HG02943 (cell line): Measurements from ENCODE around the gene HDAC10.

ENCODE experiments used
- ATAC-seq: cut with Tn5 transposase; IDR thresholded peaks from one replicate; pipeline ENCODE4 v1.9.1; 2021; ENCODE audit warnings: mild to moderate bottlenecking, low read depth, moderate library complexity; ENCODE audit not compliant: unreplicated experiment

The HDAC10 gene

DNA sequence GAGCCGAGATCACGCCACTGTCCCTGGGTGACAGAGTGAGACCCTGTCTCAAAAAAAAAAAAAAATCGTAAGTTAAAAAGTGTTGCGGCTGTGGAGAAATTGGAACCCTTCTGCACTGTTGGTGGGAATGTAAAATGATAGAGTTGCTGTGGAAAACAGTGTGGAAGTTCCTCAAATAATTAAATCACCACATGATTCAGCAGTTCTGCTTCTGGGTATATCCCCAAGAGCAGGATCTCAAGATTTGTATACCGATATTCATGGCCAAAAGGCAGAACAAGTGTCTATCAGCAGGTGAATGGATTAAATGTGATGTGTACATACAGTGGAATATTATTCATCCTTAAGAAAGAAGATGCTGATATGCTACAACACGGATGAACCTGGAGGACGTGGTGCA is 46.5 kb downstream of the HDAC10 start:
- no peak for ATAC-seq

DNA sequence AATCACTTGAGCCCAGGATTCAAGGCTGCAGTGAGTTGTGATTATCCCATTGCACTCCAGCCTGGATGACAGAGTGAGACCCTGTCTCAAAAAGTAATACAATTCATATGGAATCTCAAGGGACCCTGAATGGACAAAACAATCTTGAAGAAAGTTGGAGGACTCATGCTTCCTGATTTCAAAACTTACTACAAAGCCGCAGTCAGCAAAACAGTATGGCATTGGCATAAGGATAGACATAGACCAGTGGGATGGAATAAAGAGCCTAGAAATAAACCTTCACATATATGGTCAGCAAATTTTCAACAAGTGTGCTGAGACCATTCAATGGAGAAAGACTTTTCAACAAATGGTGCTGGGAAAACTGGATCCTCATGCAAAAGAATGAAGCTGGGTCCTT is 47.8 kb downstream of the HDAC10 start:
- no peak for ATAC-seq

DNA sequence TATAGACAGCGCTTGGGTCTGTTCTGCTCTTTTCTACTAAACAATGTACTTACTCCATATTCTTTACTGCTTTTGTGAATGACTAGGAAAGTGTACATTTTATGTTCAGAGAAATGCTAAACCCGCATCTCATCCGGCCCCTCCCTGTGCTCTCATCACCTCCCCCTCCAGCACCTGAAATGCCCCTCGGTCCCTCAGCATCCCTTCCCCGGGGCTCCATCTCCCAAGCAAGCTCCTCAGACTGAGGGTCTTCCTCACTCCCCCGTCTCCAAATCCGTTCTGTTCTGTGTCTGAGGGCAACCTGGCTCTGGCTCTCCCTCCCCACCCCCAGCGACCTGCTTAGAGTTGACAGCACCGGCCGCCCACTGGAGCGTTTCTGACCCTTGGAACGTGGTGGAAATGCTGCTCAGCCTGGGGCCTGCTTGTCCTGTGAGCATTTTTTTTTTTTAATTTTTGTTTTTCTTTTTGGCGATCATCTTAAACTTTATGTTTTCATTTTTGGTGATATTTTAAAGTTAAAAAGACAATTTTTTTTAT is 48.9 kb downstream of the HDAC10 start:
- no peak for ATAC-seq

DNA sequence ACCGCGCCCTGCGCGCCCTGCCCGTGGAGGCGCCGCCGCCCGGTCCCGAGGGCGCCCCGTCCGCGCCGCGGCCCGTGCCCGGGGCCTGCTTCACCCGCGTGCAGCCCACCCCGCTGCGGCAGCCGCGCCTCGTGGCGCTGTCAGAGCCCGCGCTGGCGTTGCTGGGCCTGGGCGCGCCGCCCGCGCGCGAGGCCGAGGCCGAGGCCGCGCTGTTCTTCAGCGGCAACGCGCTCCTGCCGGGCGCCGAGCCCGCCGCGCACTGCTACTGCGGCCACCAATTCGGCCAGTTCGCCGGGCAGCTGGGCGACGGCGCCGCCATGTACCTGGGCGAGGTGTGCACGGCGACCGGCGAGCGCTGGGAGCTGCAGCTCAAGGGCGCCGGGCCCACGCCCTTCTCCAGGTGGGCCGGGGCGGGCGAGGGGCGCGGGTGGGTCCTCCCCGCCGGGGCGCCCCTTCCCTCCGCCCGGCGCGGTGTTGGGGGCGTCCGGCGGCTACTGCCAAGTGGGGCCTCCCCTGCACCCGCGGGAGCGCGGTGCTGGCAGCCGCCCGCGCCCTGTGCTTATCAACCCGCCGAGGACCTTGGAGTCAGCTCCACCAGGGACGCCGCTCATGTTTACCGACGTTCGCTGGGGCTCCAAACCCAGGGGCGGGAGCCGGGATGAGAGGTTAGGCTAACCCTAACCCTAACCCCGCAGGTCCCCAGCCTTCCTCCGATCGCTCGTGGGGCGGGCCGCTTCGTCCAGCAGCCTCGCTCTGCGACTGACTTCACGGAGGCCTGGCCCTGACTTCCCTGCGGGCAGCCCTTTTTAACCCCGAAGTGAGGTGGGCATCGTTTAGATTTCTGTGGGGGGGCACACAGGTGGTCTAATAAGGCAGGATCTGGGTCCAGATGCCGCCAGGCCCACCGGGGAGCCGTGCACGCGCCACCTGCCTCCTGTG is 49.6 kb downstream of the HDAC10 start:
- ATAC-seq, result no peak

DNA sequence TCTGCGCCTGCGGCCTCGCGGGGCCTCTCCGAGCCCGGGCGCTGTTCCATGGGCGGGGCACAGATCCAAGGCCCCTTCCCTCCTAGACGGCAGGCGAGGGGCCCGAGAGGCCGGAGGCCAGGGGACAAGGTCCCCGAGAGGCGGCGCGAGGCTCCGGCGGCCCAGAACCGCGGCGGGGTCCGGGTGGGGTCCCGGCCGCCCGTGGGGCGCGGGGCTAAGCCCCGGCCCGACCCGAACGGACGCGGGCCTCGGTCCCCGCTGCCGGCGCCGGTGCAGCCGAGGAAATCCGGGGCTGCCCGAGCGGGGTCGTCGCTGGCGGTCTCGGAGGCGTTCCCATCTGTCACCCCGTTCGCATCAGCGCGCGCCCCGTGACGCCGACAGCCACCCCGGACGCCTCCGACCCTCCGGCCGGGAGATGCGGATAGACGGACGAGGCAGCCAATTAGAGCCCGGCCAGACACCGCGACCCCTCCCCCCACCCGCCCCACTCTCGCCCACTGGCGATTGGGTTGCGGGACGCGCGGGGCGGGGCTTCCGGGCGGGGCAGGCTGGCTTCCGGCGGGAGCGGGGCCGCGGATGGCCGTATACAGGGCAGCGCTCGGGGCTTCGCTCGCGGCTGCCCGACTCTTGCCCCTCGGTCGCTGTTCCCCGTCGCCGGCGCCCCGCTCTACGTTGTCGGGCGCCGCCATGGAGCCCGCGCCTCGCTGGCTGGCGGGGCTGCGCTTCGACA is 50.4 kb downstream of the HDAC10 start, which contains the start of gene SELENOO:
Gene SELENOO, plus strand, starts transcription at position 551 of the 730 bp plus-strand sequence. Its CDS starts 26 bp downstream, at position 577.
- no peak for ATAC-seq

DNA sequence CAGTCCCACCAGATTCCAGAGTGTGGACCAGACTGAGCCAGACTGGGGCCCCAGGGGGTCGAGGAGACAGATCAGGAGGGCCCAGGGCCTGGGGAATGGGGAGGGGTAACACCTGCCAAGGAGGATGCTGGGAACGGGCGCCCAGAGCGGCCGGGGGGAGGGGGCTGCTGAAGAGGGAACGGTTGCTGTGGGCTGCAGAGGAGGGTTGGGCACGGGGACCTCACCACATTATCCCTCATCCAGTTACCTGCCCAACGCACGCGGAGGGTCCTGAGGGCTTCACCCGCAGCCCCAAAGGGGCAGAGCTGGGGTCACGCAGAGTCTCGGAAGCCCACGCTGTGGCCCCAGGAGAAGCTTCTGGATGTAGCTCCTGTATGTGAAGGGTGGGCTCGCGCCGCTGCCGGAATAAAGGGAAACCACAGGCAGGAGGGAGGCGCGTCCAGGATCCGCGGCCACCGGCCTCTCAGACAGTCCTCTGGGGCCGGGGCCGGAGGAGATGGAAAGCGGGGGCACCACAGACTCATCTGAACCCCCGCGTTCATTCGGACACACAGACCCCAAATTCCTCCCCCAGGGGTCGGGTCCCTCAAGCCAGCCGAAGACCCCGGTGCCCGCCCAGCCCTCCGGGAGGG is 51.1 kb downstream of the HDAC10 start:
- ATAC-seq, result no peak

DNA sequence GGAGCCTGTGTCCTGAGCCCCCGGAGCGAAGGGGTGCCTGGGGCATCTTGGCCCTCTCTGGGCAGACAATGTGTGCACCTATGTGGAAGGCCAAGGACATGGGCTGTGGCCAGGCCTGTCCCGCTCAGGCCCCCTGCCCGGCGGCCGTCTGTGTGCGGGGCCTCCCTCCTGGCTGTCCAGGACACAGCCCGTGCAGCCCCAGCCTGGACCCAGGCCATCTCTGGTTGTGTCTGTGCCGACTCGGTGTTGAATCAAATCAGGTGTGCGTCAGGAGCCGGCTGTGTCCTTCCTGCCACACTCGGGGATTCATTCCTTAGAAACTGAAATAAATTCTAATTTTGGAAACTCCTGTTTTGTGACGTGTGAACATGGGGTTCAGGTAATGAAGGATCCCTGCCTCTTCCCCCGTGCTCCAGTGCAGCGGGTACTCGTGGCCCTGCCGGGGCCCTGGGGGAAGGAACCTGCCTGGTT is 51.8 kb downstream of the HDAC10 start:
- ATAC-seq, result no peak

DNA sequence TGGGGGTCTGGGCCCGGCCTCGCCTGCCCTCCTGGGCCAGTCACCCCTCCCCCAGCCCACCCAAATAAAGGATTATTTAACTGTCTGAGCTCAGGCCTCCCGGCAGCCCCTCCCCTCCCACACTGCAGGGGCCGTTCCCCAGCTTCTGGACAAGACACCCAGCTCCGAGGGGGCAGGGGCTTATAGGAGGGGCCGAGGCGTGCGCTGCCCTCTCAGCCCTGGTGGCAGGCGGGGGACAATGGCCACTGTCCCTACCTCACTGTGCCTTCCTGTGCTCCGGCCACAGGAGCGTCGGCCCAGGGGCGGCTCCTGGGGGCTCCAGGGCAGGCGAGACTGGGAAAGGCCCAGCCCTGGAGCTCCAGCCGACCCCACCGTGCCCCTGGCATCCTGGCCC is 52.4 kb downstream of the HDAC10 start:
- ATAC-seq, result no peak

DNA sequence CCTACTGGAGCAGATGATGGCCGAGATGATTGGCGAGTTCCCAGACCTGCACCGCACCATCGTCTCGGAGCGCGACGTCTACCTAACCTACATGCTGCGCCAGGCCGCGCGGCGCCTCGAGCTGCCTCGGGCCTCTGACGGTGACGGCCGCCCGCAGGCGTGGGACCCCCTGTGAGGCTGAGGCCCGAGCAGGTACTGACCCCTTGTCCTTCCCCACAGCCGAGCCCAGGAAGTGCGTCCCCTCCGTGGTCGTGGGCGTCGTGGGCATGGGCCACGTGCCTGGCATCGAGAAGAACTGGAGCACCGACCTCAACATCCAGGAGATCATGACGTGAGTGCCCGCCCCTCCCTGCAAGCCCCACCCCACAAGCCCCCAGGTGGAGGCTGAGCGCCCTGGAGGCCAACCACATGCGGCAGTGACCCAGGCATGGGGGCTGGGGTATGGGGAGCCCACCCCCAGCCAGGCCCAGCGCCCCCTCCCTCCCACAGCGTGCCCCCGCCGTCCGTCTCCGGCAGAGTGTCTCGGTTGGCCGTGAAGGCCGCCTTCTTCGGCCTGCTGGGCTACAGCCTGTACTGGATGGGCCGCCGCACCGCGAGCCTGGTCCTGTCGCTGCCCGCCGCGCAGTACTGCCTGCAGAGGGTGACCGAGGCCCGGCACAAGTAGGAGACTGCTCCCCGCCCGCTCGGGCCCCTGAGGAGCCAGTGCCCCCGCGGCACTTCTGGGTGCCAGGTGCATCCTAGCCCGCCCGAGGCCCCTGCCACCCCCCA is 53.0 kb downstream of the HDAC10 start:
- ATAC-seq, result no peak

DNA sequence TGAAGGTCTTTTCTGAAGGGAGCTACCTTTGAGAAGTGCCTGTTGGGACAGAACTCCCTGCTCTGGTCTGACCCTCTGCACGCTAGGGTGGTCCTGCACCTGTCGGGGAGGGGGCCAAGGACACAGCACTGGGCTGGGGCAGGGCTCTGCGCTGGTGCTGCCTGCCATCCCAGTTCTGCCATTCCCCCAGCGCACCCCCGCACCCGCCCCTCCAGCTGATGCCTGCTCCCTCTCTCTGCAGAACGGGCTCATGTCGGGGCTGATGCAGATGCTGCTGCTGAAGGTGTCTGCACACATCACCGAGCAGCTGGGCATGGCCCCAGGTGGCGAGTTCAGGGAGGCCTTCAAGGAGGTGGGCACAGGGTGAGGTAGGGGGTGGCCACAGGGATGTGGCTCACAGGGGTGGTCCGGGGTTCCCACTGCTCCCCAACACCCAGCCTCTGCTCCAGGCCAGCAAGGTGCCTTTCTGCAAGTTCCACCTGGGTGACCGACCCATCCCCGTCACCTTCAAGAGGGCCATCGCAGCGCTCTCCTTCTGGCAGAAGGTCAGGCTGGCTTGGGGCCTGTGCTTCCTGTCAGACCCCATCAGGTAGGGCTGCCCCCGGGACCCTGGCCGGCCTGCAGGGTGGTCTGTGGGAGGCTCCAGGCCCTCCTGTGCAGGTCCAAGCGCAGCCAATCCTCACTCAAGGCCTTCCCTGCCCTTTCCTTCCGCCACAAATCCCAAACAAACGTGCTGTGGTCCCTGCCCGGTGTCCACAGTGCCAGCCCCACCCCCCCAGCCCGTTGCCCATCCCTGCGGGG is 53.9 kb downstream of the HDAC10 start:
- no peak for ATAC-seq

DNA sequence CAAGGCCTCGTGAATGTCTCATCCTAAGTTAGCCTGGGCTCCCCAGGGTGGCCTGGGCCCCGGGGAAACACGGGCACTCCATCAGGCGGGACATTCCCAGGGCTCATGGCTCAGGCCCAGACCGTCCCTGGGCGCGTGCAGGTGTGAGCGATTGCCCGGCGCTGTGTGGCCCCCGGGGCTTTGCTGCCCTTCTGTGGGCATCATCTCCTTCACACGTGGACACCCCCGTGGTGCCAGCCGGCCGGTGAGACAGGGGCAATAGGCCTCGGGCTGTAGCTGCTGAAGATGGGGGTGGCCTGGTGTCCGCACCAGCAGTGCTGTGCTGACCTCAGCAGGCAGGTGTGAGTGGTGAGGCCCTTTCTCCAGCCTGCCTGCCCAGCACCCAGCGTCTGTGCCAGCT is 54.8 kb downstream of the HDAC10 start:
- no peak for ATAC-seq
